Vagina (tissue), 2 donors: ENCODE data around the gene TMEM11. TPM values are rescaled to one million over a fixed set of nuclear protein-coding genes. Genes with fewer than 3 reads are reported as not detected.

ENCODE experiments used
- DNase-seq, 2 donors: peaks; one replicate each; pipeline ENCODE4 v3.0.0-alpha.2; 2017; ENCODE audit errors: extremely low spot score in 2 of 2
- H3K27ac ChIP-seq: fragments of 200-600 bp; sonication (generic); one replicate; pipeline ENCODE4 v1.5.1; 2019
- H3K27me3 ChIP-seq: fragments of 200-600 bp; sonication (generic); one replicate; pipeline ENCODE4 v1.5.1; 2019
- H3K36me3 ChIP-seq, 2 donors: fragments of 200-600 bp; sonication (generic); one replicate each; pipeline ENCODE4 v1.5.1; 2017 to 2019
- H3K4me1 ChIP-seq: fragments of 200-600 bp; sonication (generic); one replicate; pipeline ENCODE4 v1.5.1; 2019
- H3K4me3 ChIP-seq, 2 donors: fragments of 200-600 bp; sonication (generic); 1 replicate in 1 of 2; 2 replicates in 1 of 2; pipeline ENCODE4 v1.5.1; 2016 to 2019
- H3K9me3 ChIP-seq: fragments of 200-600 bp; sonication (generic); one replicate; pipeline ENCODE4 v1.5.1; 2019
- POLR2A ChIP-seq, 2 donors: fragments of 450-650 bp; IDR thresholded peaks; one replicate each; pipeline ENCODE4 v1.6.1; 2017; ENCODE audit warnings: antibody characterized with exemption in 2 of 2, mild to moderate bottlenecking in 2 of 2, moderate library complexity in 2 of 2
- POLR2AphosphoS5 ChIP-seq, 2 donors: sonication (generic); formaldehyde crosslinking; IDR thresholded peaks; one replicate each; pipeline ENCODE4 v1.9.0; 2017; ENCODE audit warnings: antibody characterized with exemption in 2 of 2, mild to moderate bottlenecking in 2 of 2, low read depth in 1 of 2; ENCODE audit not compliant: insufficient read depth in 1 of 2
- intact Hi-C: fragments of 100-400 bp; cut with DNase I; formaldehyde crosslinking; loops from one replicate; pipeline ENCODE4 v1.15.1; 2023
- total RNA-seq: library from RNA; depleted of rRNA; stranded (reverse); fragments of >200 nt; gene quantifications from one replicate; pipeline ENCODE4 v1.2.3, GENCODE V29; 2016
- TF ChIP-seq, protein P1 (sequence below), 3 experiments: fragments of 450-650 bp in 2 of 3; fragments of 200-600 bp in 1 of 3; sonication (generic) in 1 of 3; IDR thresholded peaks; one replicate each; pipeline ENCODE4 v1.5.1; 2017 to 2019; ENCODE audit warnings: antibody characterized with exemption in 3 of 3, mild to moderate bottlenecking in 2 of 3, moderate library complexity in 2 of 3

The TMEM11 gene
- total RNA-seq, 1 donor from 2014 or later, result 30.2 TPM

DNA sequence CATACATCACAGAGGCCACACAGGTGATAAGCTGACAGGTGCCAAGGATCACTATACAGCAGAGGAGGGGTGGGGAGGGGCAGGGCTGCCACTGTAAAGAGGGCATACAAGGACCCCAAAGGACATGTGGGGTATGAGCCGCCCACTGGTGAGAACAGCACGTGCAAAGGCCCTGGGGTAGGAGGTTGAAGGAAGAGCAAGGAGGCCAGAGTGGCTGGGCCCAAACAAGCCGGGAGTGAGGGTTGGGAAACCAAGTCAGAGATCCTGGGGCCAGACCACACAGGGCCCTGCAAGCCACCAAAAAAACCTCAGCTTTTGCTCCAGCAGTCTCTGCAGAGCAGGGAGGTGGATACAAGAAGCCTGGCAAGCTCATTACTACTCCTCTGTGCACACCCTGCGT, 32.7 kb upstream of the TMEM11 start:
- no peak for DNase-seq
- peaks cover 26% of the 10 kb centered on the region for H3K4me1 ChIP-seq
- TF ChIP-seq POLR2A (IDR thresholded peaks at IDR 0.05) (no peak), POLR2AphosphoS5 (IDR thresholded peaks at IDR 0.05; ENCODE audit: insufficient read depth in 1 of 2, low read depth in 1 of 2) (no peak)
- TF ChIP-seq, protein P1, sequence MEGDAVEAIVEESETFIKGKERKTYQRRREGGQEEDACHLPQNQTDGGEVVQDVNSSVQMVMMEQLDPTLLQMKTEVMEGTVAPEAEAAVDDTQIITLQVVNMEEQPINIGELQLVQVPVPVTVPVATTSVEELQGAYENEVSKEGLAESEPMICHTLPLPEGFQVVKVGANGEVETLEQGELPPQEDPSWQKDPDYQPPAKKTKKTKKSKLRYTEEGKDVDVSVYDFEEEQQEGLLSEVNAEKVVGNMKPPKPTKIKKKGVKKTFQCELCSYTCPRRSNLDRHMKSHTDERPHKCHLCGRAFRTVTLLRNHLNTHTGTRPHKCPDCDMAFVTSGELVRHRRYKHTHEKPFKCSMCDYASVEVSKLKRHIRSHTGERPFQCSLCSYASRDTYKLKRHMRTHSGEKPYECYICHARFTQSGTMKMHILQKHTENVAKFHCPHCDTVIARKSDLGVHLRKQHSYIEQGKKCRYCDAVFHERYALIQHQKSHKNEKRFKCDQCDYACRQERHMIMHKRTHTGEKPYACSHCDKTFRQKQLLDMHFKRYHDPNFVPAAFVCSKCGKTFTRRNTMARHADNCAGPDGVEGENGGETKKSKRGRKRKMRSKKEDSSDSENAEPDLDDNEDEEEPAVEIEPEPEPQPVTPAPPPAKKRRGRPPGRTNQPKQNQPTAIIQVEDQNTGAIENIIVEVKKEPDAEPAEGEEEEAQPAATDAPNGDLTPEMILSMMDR (IDR thresholded peaks at IDR 0.05), result no peak
- no peak overlapping the region for H3K4me3 ChIP-seq
- H3K27me3 ChIP-seq, result no peaks in the 10 kb centered on the region
- no peaks in the 10 kb centered on the region for H3K36me3 ChIP-seq
- no peak overlapping the region for H3K27ac ChIP-seq
- H3K9me3 ChIP-seq, result no peaks in the 10 kb centered on the region
- intact Hi-C loops, result no loop called here

DNA sequence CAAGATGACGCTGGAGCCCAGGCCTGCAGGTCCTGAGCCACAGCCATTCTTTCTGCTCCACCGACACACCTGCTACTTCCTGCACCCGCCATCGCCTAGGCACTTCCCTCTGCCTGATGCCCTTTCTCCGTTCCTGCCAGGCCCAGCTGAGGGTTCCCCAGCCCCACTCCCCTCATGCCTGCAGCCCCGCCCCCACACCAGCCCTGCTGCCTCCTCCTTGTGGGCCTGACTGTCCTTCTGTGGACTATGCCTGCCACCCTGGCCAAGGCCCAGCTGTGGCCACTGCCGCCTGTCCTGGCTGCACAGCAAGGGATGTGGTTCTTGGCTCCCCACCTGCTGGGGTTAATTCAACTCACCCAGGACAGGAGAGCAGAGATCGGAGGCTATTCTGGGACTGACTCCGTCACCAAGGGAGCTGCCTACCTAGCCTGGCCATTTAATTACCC, 31.7 kb upstream of the TMEM11 start:
- H3K4me1 ChIP-seq, result peaks cover 20% of the 10 kb centered on the region
- no peak for DNase-seq
- TF ChIP-seq POLR2A (IDR thresholded peaks at IDR 0.05), result no peak
- TF ChIP-seq, protein P1 (IDR thresholded peaks at IDR 0.05), result no peak
- TF ChIP-seq POLR2AphosphoS5 (IDR thresholded peaks at IDR 0.05; ENCODE audit: insufficient read depth in 1 of 2, low read depth in 1 of 2), result no peak
- no peaks in the 10 kb centered on the region for H3K36me3 ChIP-seq
- intact Hi-C loops, result no loop called here
- no peaks in the 10 kb centered on the region for H3K9me3 ChIP-seq
- H3K27ac ChIP-seq, result no peak overlapping the region
- no peaks in the 10 kb centered on the region for H3K27me3 ChIP-seq
- no peak overlapping the region for H3K4me3 ChIP-seq

DNA sequence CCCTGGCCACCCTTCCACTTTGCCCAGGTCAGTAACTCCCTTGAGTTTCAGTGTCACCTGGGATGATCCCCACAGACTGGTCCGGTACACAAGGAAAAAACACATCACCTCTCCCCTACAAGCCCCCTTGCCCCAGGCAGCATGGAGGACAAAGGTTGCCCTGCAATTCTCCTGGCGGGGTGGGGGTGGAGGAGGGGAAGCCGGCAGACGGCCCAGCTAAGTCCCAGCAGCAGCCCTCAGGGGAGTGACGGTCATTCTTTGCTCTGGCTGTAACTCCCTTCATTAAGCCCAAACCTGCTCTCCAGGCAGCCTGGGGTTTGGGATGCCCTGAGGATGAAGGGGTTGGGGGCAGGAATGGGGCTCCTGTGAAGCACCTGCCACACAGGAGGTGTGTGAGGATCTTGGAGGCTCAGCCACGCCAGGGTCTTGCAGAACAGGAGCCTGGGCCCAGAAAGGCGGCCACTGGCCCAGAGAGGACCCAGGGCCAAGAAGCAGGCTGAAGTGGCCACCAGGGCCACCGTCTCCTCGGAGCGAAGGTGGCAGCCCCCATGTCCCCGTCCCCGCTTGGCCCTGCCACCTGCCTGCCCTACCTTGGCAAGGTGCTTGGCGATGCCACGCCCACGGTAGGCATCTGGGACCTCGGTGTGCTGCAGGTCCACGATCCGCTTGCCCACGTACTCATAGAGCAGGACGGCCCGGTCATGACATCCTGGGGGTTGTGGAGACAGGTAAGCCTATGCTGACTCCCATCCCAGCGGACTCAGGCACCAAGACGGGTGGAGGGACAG, 29.7 kb upstream of the TMEM11 start:
- no peak for DNase-seq
- TF ChIP-seq POLR2A (IDR thresholded peaks at IDR 0.05) (no peak), POLR2AphosphoS5 (IDR thresholded peaks at IDR 0.05; ENCODE audit: insufficient read depth in 1 of 2, low read depth in 1 of 2) (no peak)
- TF ChIP-seq, protein P1 (IDR thresholded peaks at IDR 0.05), result no peak
- Histone ChIP-seq H3K4me3 (no peak overlapping the region), H3K9me3 (no peaks in the 10 kb centered on the region), H3K36me3 (no peaks in the 10 kb centered on the region), H3K27ac (no peak overlapping the region), H3K27me3 (no peaks in the 10 kb centered on the region), H3K4me1 (peaks cover 16% of the 10 kb centered on the region)
- intact Hi-C loops, result no loop called here

DNA sequence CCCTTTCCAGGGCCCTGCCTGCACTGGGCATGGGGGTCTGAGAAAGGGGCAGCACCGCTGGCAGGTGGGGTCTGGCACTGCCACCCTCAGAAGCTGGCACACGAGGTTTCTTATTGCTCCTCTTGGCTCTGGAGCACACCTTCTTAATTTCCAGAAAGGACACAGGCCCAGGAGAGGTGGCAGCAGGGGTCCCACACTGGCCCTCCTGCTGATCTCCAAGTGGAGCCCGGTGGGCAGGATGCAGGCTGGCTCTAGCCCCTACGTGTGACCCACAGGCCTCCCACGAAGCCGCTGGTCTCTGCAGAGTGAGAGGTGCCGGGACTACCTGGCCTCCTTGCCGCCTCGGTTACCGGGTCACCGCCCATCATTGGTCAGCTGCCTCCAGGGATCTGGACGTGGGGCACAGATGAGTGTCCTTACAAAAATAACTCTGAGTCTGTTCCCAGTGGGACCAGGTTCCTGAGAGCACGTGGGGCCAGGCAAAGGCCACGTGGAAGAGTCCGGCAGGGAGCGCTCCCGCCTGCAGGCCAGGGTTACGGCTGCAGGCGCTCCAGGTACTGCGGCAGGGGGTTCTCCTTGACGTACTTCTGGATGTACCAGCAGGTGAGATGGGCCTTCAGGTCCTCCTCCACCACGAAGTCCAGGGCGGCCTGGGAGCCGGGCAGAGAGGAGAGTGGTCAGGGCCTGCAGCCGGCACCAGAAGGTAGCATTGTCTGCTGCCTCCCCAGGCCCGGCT, 29.0 kb upstream of the TMEM11 start:
- H3K9me3 ChIP-seq, result no peaks in the 10 kb centered on the region
- intact Hi-C loops, result no loop called here

More for the DNA sequence above, 29.0 kb upstream of the TMEM11 start:
- Histone ChIP-seq H3K4me3 (no peak overlapping the region), H3K27me3 (no peaks in the 10 kb centered on the region), H3K27ac (no peak overlapping the region), H3K4me1 (peaks cover 16% of the 10 kb centered on the region), H3K36me3 (no peaks in the 10 kb centered on the region)
- DNase-seq, result no peak
- TF ChIP-seq, protein P1 (IDR thresholded peaks at IDR 0.05), result no peak
- TF ChIP-seq POLR2AphosphoS5 (IDR thresholded peaks at IDR 0.05; ENCODE audit: insufficient read depth in 1 of 2, low read depth in 1 of 2), result no peak
- no peak for TF ChIP-seq POLR2A (IDR thresholded peaks at IDR 0.05)
